GM12874 (cell line): Measurements from ENCODE around the gene AMBRA1.

Experiments
- CTCF ChIP-seq: IDR thresholded peaks from 2 replicates; pipeline ENCODE4 v1.5.1; 2011; ENCODE audit warnings: low read depth, mild to moderate bottlenecking, control low read depth, low read length, moderate library complexity; ENCODE audit not compliant: insufficient read depth

AMBRA1 gene

GRCh38 chr11:46475926-46476545, 117.8 kb downstream of the AMBRA1 start:
- TF ChIP-seq CTCF, result no peak

- TF ChIP-seq CTCF, result no peak
Measured at GRCh38 chr11:46475051-46475925, 118.5 kb downstream of the AMBRA1 start.

GRCh38 chr11:46472662-46472994, 121.2 kb downstream of the AMBRA1 start:
- no peak for TF ChIP-seq CTCF

DNA sequence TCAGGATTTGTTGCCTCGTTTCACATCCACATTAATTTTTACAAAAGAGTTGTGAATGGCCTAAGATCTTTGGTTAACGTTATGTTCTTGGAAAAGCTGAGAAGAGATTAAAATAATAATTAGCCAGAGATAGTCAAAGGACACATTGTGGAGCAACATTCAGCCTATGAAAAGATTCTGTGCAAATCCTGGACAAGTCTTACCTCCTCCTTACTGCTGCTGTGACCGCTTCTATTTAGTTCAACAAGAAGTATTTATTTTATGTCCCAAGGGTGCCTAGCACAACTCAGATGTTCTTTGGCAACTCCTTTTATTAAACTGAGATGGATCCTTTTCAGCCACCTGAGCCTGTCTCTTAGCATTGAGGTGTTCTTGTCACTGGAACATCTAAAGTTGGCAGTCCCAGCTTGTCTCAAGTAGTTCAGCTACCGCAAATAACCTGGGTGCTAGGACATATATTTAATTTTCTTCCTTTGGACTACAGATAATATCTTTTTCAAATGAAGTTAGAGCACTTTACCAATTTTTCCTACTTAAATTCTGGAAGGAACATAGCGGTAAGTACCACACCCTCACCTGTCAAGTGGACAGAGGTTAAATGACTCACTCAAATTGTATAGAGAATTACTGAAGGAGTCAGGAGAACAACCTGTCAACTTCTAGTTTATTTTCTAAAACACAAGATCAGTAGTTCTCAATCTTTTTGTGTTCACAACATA, 121.7 kb downstream of the AMBRA1 start:
- TF ChIP-seq CTCF, result no peak

GRCh38 chr11:46469926-46470325, 123.9 kb downstream of the AMBRA1 start:
- TF ChIP-seq CTCF, result no peak

DNA sequence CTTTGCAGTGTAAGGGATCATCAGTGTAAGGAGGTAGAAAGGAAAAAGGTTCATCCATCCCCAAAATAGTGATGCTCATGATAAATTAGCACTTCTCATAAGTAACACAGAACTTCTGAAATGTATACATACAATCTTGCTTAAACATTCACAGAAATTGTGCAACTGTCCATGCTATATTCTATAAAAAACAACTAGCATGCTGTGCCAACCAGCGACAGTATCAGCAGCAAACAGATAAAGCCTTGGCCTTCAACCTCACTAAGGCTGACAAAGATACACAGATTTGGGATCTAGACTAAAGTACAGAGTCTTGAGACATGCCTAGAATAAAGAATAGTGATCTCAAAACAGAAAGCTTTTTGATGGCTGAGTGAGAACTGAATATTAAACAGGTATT, 128.1 kb downstream of the AMBRA1 start:
- no peak for TF ChIP-seq CTCF

DNA sequence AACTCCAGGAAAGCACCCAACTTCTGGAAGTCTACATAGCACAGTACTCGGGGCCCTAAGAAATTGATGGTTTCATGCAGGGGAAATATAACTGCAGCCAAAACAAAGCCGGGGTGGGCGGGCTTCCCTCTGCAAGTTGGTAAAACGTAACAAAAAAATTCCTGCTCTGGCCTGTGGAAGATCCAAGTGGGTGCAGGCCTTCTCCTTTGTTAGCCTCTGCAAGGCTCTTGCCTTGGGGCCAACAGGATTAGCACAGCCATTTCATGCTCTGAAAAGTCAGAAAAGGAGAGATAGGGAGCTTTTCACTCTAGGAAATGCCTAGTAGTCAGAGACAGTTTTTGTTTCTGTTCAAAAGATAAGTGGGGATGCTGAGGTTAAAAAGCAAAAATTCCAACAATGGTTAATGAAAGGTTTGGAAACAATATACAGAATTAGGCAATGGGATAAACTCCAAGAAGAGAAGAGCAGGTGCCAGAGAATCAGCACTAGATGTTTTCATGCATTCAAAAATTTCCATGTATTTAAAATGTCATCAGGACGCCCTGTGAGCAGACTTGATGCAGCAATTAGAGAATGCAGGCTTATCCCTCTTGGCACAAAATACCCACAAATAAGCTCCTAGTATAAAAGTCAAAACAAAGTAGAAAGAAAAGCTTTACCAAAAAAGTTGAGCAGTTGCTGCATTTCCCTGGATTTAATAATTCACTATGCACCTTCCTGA, 130.0 kb downstream of the AMBRA1 start:
- no peak for TF ChIP-seq CTCF
